HepG2 (cell line): ENCODE results near the gene TUBG2. TPM values are rescaled to one million over a fixed set of nuclear protein-coding genes. Genes with fewer than 3 reads are reported as not detected.

ENCODE experiments used
- ATAC-seq: fragments of 200-7000 bp; cut with Tn5 transposase; 3 replicates; pipeline ENCODE4 v1.9.1; 2020; ENCODE audit warnings: mild to moderate bottlenecking, moderate library complexity
- BruUV-seq: library from RNA; stranded (reverse); fragments of 400-500 nt; replicated peaks from 2 replicates; lab custom pipeline; 2021; lab: Mats Ljungman, UMichigan
- CTCF ChIA-PET: fragments of 300-600 bp; formaldehyde crosslinking; extraction: SDS; loops from one replicate; lab custom pipeline; 2021; ENCODE audit warnings: low total read pairs, inconsistent platforms, low intra/inter-chr PET ratio; lab: Yijun Ruan, JAX
- POLR2A ChIA-PET: fragments of 350-600 bp; sonication (Branson Sonifier 250); formaldehyde crosslinking; loops from one replicate; lab custom pipeline; 2020; ENCODE audit warnings: antibody characterized with exemption, inconsistent platforms; lab: Yijun Ruan, JAX
- DNase-seq: peaks from one replicate; pipeline ENCODE4 v3.0.0-alpha.2; 2015; ENCODE audit warnings: low spot score
- FAIRE-seq: peaks from 3 replicates; lab custom pipeline; 2011; peaks lifted over from hg19 to GRCh38; lab: Jason Lieb, UNC
- H2AFZ ChIP-seq: one replicate; pipeline ENCODE4 v1.6.1; 2011; ENCODE audit warnings: low read length, inconsistent platforms
- H3K27ac ChIP-seq: fragments of 300-600 bp; 3 replicates; pipeline ENCODE4 v1.8.0; 2011; ENCODE audit warnings: mixed run types, mild to moderate bottlenecking, mixed read lengths, low read length, inconsistent platforms; ENCODE audit not compliant: insufficient read depth; ENCODE audit errors: extremely low read length
- H3K27me3 ChIP-seq, 2 experiments: fragments of 200-600 bp in 1 of 2; 2 replicates in 1 of 2; 3 replicates in 1 of 2; pipeline versions ENCODE4 v1.6.0 to v1.8.0; 2011; ENCODE audit warnings: low read length in 2 of 2, mild to moderate bottlenecking in 2 of 2, moderate library complexity in 2 of 2, inconsistent platforms in 1 of 2; ENCODE audit not compliant: insufficient read depth in 2 of 2, control insufficient read depth in 1 of 2
- H3K36me3 ChIP-seq, 2 experiments: fragments of 200-600 bp in 1 of 2; replicated peaks in 1 of 2; 2 replicates in 1 of 2; 3 replicates in 1 of 2; pipeline versions ENCODE4 v1.5.1 to v1.8.0; 2011; ENCODE audit warnings: low read length in 2 of 2, inconsistent platforms in 1 of 2; ENCODE audit not compliant: insufficient read depth in 2 of 2, control insufficient read depth in 1 of 2
- H3K4me1 ChIP-seq: 2 replicates; pipeline ENCODE4 v1.5.1; 2012; ENCODE audit warnings: low read length, inconsistent platforms; ENCODE audit not compliant: insufficient read depth
- H3K4me2 ChIP-seq: 2 replicates; pipeline ENCODE4 v1.6.0; 2011; ENCODE audit warnings: low read depth, low read length, inconsistent platforms
- H3K4me3 ChIP-seq, 3 experiments: fragments of 200-600 bp in 1 of 3; sonication (generic), shearing (Covaris generic) in 1 of 3; replicated peaks in 1 of 3; 2 replicates each; pipeline ENCODE4 v1.5.1; 2011 to 2016; ENCODE audit warnings: low read length in 3 of 3, inconsistent platforms in 2 of 3, low read depth in 2 of 3, mild to moderate bottlenecking in 2 of 3, control low read depth in 1 of 3, mixed read lengths in 1 of 3; ENCODE audit not compliant: insufficient read depth in 1 of 3
- H3K79me2 ChIP-seq: one replicate; pipeline ENCODE4 v1.6.1; 2011; ENCODE audit warnings: low read length, inconsistent platforms; ENCODE audit not compliant: insufficient read depth
- H3K9ac ChIP-seq: 2 replicates; pipeline ENCODE4 v1.6.0; 2011; ENCODE audit warnings: mild to moderate bottlenecking, low read depth, low read length, inconsistent platforms; ENCODE audit not compliant: insufficient read depth
- H3K9me3 ChIP-seq: 2 replicates; pipeline ENCODE4 v1.5.1; 2012; ENCODE audit warnings: mild to moderate bottlenecking, low read length
- H4K20me1 ChIP-seq: 2 replicates; pipeline ENCODE4 v1.6.0; 2011; ENCODE audit warnings: inconsistent platforms, mild to moderate bottlenecking, low read length, moderate library complexity; ENCODE audit not compliant: insufficient read depth
- ASH2L ChIP-seq: fragments of 300-600, 200-600 bp; sonication (generic); IDR thresholded peaks from 2 replicates; pipeline ENCODE4 v1.7.0; 2017; ENCODE audit warnings: low read depth, mild to moderate bottlenecking, moderate library complexity, mixed read lengths, low read length; ENCODE audit not compliant: insufficient read length
- BCL6 ChIP-seq: IDR thresholded peaks from 2 replicates; pipeline ENCODE4 v1.6.1; 2016; ENCODE audit warnings: missing genetic modification reagents, missing compliant biosample characterization
- BRD4 ChIP-seq: sonication (generic); formaldehyde crosslinking; IDR thresholded peaks from 2 replicates; pipeline ENCODE4 v1.4.0; 2020; ENCODE audit warnings: missing genetic modification reagents
- CCAR2 ChIP-seq: fragments of 200-400 bp; formaldehyde crosslinking; optimal IDR thresholded peaks from 2 replicates; pipeline ENCODE3; 2018; ENCODE audit warnings: low read depth, mild to moderate bottlenecking, low read length, moderate library complexity
- ELF1 ChIP-seq: sonication (generic); formaldehyde crosslinking; IDR thresholded peaks from 2 replicates; pipeline ENCODE4 v1.4.0; 2020; ENCODE audit warnings: missing genetic modification reagents
- ERF ChIP-seq: IDR thresholded peaks from 2 replicates; pipeline ENCODE4 v1.6.1; 2018; ENCODE audit warnings: missing biosample characterization, missing genetic modification reagents
- JUN ChIP-seq: sonication (generic); formaldehyde crosslinking; IDR thresholded peaks from 2 replicates; pipeline ENCODE4 v1.4.0; 2020; ENCODE audit warnings: mild to moderate bottlenecking, missing genetic modification reagents
- KAT2B ChIP-seq: fragments of 150-350 bp; IDR thresholded peaks from 2 replicates; pipeline ENCODE4 v1.6.1; 2014; ENCODE audit warnings: low read depth, low read length, borderline replicate concordance
- KLF12 ChIP-seq: sonication (generic); formaldehyde crosslinking; IDR thresholded peaks from 2 replicates; pipeline ENCODE4 v1.4.0; 2020; ENCODE audit warnings: missing genetic modification reagents, borderline replicate concordance
- NONO ChIP-seq, 2 experiments: fragments of 450-650 bp in 1 of 2; sonication (generic) in 1 of 2; formaldehyde crosslinking in 1 of 2; IDR thresholded peaks in 1 of 2; conservative IDR thresholded peaks in 1 of 2; 2 replicates each; pipeline versions ENCODE4 v1.6.1 to v1.8.0; 2017 to 2022; ENCODE audit warnings: mild to moderate bottlenecking in 1 of 2, missing genetic modification reagents in 1 of 2, moderate library complexity in 1 of 2
- SRSF4 ChIP-seq: fragments of 200-400 bp; formaldehyde crosslinking; IDR thresholded peaks from one replicate; pipeline ENCODE4 v1.6.1; 2018; ENCODE audit warnings: mild to moderate bottlenecking, low read depth, low read length, moderate library complexity; ENCODE audit not compliant: poor library complexity, severe bottlenecking
- TEAD2 ChIP-seq: sonication (generic); formaldehyde crosslinking; IDR thresholded peaks from 2 replicates; pipeline ENCODE4 v1.9.0; 2021; ENCODE audit warnings: missing genetic modification reagents
- ZBTB8A ChIP-seq: sonication (generic); formaldehyde crosslinking; IDR thresholded peaks from 2 replicates; pipeline ENCODE4 v1.4.0; 2020; ENCODE audit warnings: mild to moderate bottlenecking, low read depth, missing genetic modification reagents, borderline replicate concordance
- ZMYM4 ChIP-seq: sonication (generic); formaldehyde crosslinking; IDR thresholded peaks from 2 replicates; pipeline ENCODE4 v1.8.1; 2023; ENCODE audit warnings: mild to moderate bottlenecking, missing genetic modification reagents
- ZNF256 ChIP-seq: sonication (generic); formaldehyde crosslinking; conservative IDR thresholded peaks from 2 replicates; pipeline ENCODE4 v1.4.0; 2020; ENCODE audit warnings: missing genetic modification reagents
- ZNF530 ChIP-seq: sonication (generic); formaldehyde crosslinking; IDR thresholded peaks from 2 replicates; pipeline ENCODE4 v1.5.0; 2020; ENCODE audit warnings: low read depth, mild to moderate bottlenecking, missing genetic modification reagents
- ZNF557 ChIP-seq: sonication (generic); formaldehyde crosslinking; IDR thresholded peaks from 2 replicates; pipeline ENCODE4 v1.4.0; 2020; ENCODE audit warnings: missing genetic modification reagents
- ZNF558 ChIP-seq: sonication (generic); formaldehyde crosslinking; IDR thresholded peaks from 2 replicates; pipeline ENCODE4 v1.9.0; 2022; ENCODE audit warnings: mild to moderate bottlenecking, missing genetic modification reagents, borderline replicate concordance
- ZNF569 ChIP-seq: sonication (generic); formaldehyde crosslinking; IDR thresholded peaks from 2 replicates; pipeline ENCODE4 v1.5.0; 2020; ENCODE audit warnings: mild to moderate bottlenecking, missing genetic modification reagents, moderate library complexity, borderline replicate concordance
- ZNF770 ChIP-seq: sonication (generic); formaldehyde crosslinking; IDR thresholded peaks from 2 replicates; pipeline ENCODE4 v1.5.0; 2020; ENCODE audit warnings: mild to moderate bottlenecking, missing genetic modification reagents
- WGBS: methylation state at CpG from one replicate; pipeline ENCODE4 v1.1.6; 2017; ENCODE audit warnings: low lambda C conversion rate; 5-methylcytosine and 5-hydroxymethylcytosine counted together
- in situ Hi-C: cut with HindIII; loops from 2 replicates; pipeline ENCODE4 v1.10.0; 2017; ENCODE audit warnings: low pct_unique_long_range_greater_than_20kb; ENCODE audit not compliant: extremely low pct_ligation_motif_present
- intact Hi-C: fragments of 100-400 bp; cut with micrococcal nuclease; formaldehyde crosslinking; loops from one replicate; pipeline ENCODE4 v1.10.0; 2022; ENCODE audit not compliant: unreplicated experiment
- polyA plus RNA-seq, 8 experiments: library from polyadenylated mRNA; depleted of rRNA in 3 of 8; stranded (reverse) in 7 of 8; unstranded in 1 of 8; fragments of >200 nt; fragmentation: Illumina TruSeq in 4 of 8; extraction: Trizol in 4 of 8; gene quantifications; 2 replicates each; pipeline versions ENCODE4 v1.2.1 to v1.2.3, GENCODE V29; 2011 to 2016; ENCODE audit warnings: low read depth in 4 of 8, missing spikeins in 1 of 8, mixed read lengths in 1 of 8; ENCODE audit not compliant: insufficient read depth in 1 of 8
- total RNA-seq, 5 experiments: library from RNA; depleted of rRNA; stranded (reverse); fragments of >200 nt; fragmentation: Illumina TruSeq; extraction: Trizol; gene quantifications; 2 replicates each; pipeline ENCODE4 v1.2.3, GENCODE V29; 2016; ENCODE audit warnings: low read depth in 1 of 5

Gene TUBG2
- total and polyA plus RNA-seq, 2 of the 13 experiments (the other 11 are each of a cell fraction or from before 2014, with no cell fraction given) = 16.0 to 42.3 TPM

GRCh38 chr17:42706732-42707131 is 47.6 kb downstream of the TUBG2 start:
- ChIA-PET CTCF (no interaction called here), POLR2A (no interaction called here)
- no peaks in the 10 kb centered on the region for H3K9me3 ChIP-seq
- H3K79me2 ChIP-seq = no peaks in the 10 kb centered on the region
- TF ChIP-seq ASH2L = no peak
- TF ChIP-seq SRSF4 = no peak
- no peak for TF ChIP-seq NONO (IDR thresholded peaks at IDR 0.05)
- TF ChIP-seq NONO (CRISPR knock-in tag; conservative IDR thresholded peaks at IDR 0.05) = no peak
- TF ChIP-seq BRD4 (CRISPR knock-in tag) = no peak
- no peaks in the 10 kb centered on the region for H3K4me1 ChIP-seq
- BruUV-seq = no TSS peak
- DNase-seq = no peak
- in situ Hi-C loops (no loop called here), intact Hi-C loops (no loop called here)
- H3K4me2 ChIP-seq = no peak overlapping the region
- H3K9ac ChIP-seq = no peak overlapping the region
- 85% methylated on average over 5 of the region's 5 CpGs for WGBS
- no peaks in the 10 kb centered on the region for H3K27me3 ChIP-seq
- H3K36me3 ChIP-seq = peaks cover 21 to 55% of the 10 kb centered on the region in 2 experiments
- no peak for FAIRE-seq
- ATAC-seq = no peak
- no peaks in the 10 kb centered on the region for H4K20me1 ChIP-seq
- no peak overlapping the region for H3K4me3 ChIP-seq
- no peak overlapping the region for H3K27ac ChIP-seq
- H2AFZ ChIP-seq = no peak overlapping the region

- 98% methylated on average over 3 of the region's 3 CpGs for whole genome bisulfite sequencing
- BruUV-seq = no TSS peak
- in situ Hi-C loops (no loop called here), intact Hi-C loops (no loop called here)
- H3K79me2 ChIP-seq = no peaks in the 10 kb centered on the region
- H3K4me1 ChIP-seq = no peaks in the 10 kb centered on the region
- no peaks in the 10 kb centered on the region for H3K27me3 ChIP-seq
- ChIA-PET POLR2A (no interaction called here), CTCF (no interaction called here)
- H3K4me3 ChIP-seq = no peak overlapping the region
- H3K36me3 ChIP-seq = peaks cover 29 to 58% of the 10 kb centered on the region in 2 experiments; a peak in 4 of 5 replicates
- H4K20me1 ChIP-seq = no peaks in the 10 kb centered on the region
- no peak overlapping the region for H2AFZ ChIP-seq
- no peak overlapping the region for H3K27ac ChIP-seq
- no peak for ATAC-seq
- no peak overlapping the region for H3K4me2 ChIP-seq
- no peak overlapping the region for H3K9ac ChIP-seq
- DNase-seq = no peak
- H3K9me3 ChIP-seq = no peaks in the 10 kb centered on the region
- FAIRE-seq = no peak
- TF ChIP-seq ZNF770 (CRISPR knock-in tag) = no peak
- TF ChIP-seq CCAR2 = no peak
- no peak for TF ChIP-seq ZNF569 (CRISPR knock-in tag)
- no peak for TF ChIP-seq ZNF256 (CRISPR knock-in tag)
- TF ChIP-seq ZNF557 (CRISPR knock-in tag) = no peak
- no peak for TF ChIP-seq ERF (CRISPR knock-in tag)
- TF ChIP-seq ELF1 (CRISPR knock-in tag) = no peak
- no peak for TF ChIP-seq ZMYM4 (CRISPR knock-in tag)
- no peak for TF ChIP-seq ZBTB8A
- TF ChIP-seq ZNF558 (CRISPR knock-in tag) = no peak
- TF ChIP-seq KLF12 (CRISPR knock-in tag) = no peak
- no peak for TF ChIP-seq BCL6 (CRISPR knock-in tag)
- TF ChIP-seq JUN (CRISPR knock-in tag) = no peak
- no peak for TF ChIP-seq KAT2B
- no peak for TF ChIP-seq ZNF530
- TF ChIP-seq TEAD2 = no peak
These were observed 49.5 kb downstream of the TUBG2 start for GRCh38 chr17:42708588-42708987.
